Panc1 (cell line): Measurements from ENCODE around the gene ZFC3H1.

Experiments used
- POLR2AphosphoS5 ChIP-seq: IDR thresholded peaks from 2 replicates; pipeline ENCODE4 v1.6.1; 2012; ENCODE audit warnings: mild to moderate bottlenecking, low read depth, low read length, moderate library complexity
- TCF7L2 ChIP-seq: IDR thresholded peaks from 2 replicates; pipeline ENCODE4 v1.6.1; 2011; ENCODE audit warnings: mild to moderate bottlenecking, low read depth, low read length, inconsistent platforms
- TF ChIP-seq, protein P1 (sequence below): fragments of 450-650 bp; IDR thresholded peaks from 2 replicates; pipeline ENCODE4 v1.5.1; 2017; ENCODE audit warnings: mild to moderate bottlenecking
- TF ChIP-seq, protein P2 (sequence below), 2 experiments: IDR thresholded peaks; 2 replicates each; pipeline ENCODE4 v1.6.1; 2011 to 2012; ENCODE audit warnings: low read depth in 2 of 2, control low read depth in 1 of 2, low read length in 1 of 2, mild to moderate bottlenecking in 1 of 2, moderate library complexity in 1 of 2; ENCODE audit not compliant: insufficient read depth in 1 of 2

DNA sequence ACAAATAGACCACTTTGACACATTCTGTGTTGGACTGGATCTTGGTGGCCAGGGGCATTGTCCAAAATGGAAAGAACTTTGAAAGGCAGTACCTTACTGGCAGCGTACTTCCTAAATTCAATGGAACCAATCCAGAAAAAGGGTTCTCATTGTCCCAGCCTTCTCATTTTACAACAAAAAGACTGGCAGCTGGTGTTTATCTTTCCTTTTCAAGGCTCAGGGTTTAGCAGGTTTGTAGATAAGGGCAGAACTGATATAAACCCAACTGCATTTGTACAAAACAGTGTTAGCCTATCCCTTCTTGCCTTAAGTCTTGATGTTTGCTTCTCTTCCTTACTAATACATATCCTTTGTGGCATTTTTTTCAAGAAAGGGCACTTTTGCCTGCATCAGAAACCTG, 8.2 kb upstream of the ZFC3H1 start:
- TF ChIP-seq, protein P1, sequence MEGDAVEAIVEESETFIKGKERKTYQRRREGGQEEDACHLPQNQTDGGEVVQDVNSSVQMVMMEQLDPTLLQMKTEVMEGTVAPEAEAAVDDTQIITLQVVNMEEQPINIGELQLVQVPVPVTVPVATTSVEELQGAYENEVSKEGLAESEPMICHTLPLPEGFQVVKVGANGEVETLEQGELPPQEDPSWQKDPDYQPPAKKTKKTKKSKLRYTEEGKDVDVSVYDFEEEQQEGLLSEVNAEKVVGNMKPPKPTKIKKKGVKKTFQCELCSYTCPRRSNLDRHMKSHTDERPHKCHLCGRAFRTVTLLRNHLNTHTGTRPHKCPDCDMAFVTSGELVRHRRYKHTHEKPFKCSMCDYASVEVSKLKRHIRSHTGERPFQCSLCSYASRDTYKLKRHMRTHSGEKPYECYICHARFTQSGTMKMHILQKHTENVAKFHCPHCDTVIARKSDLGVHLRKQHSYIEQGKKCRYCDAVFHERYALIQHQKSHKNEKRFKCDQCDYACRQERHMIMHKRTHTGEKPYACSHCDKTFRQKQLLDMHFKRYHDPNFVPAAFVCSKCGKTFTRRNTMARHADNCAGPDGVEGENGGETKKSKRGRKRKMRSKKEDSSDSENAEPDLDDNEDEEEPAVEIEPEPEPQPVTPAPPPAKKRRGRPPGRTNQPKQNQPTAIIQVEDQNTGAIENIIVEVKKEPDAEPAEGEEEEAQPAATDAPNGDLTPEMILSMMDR, result no peak
- TF ChIP-seq, protein P2, sequence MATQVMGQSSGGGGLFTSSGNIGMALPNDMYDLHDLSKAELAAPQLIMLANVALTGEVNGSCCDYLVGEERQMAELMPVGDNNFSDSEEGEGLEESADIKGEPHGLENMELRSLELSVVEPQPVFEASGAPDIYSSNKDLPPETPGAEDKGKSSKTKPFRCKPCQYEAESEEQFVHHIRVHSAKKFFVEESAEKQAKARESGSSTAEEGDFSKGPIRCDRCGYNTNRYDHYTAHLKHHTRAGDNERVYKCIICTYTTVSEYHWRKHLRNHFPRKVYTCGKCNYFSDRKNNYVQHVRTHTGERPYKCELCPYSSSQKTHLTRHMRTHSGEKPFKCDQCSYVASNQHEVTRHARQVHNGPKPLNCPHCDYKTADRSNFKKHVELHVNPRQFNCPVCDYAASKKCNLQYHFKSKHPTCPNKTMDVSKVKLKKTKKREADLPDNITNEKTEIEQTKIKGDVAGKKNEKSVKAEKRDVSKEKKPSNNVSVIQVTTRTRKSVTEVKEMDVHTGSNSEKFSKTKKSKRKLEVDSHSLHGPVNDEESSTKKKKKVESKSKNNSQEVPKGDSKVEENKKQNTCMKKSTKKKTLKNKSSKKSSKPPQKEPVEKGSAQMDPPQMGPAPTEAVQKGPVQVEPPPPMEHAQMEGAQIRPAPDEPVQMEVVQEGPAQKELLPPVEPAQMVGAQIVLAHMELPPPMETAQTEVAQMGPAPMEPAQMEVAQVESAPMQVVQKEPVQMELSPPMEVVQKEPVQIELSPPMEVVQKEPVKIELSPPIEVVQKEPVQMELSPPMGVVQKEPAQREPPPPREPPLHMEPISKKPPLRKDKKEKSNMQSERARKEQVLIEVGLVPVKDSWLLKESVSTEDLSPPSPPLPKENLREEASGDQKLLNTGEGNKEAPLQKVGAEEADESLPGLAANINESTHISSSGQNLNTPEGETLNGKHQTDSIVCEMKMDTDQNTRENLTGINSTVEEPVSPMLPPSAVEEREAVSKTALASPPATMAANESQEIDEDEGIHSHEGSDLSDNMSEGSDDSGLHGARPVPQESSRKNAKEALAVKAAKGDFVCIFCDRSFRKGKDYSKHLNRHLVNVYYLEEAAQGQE (IDR thresholded peaks at IDR 0.05; ENCODE audit: insufficient read depth in 1 of 2, low read depth in 2 of 2, low read length in 1 of 2), result no peak
- TF ChIP-seq POLR2AphosphoS5 (no peak), TCF7L2 (no peak)
